Forelimb muscle (tissue), 1 donor: ENCODE data around the gene CALB2. TPM values are rescaled to one million over a fixed set of nuclear protein-coding genes. Genes with fewer than 3 reads are reported as not detected.
"Not testable (repeated sequence)": the region's sequence is repeated elsewhere in the genome, so short reads cannot be mapped to it uniquely, and the experiment has no call there.

Experiments used
- DNase-seq: peaks from one replicate; pipeline ENCODE4 v3.0.0-alpha.2; 2013; ENCODE audit warnings: low read depth
- polyA plus RNA-seq: library from polyadenylated mRNA; unstranded; fragments of 120-200 nt; gene quantifications from one replicate; pipeline ENCODE4 v1.2.1, GENCODE V29; 2013; ENCODE audit not compliant: insufficient read length

The CALB2 gene
- polyA plus RNA-seq, 1 donor, result 0.33 TPM

DNA sequence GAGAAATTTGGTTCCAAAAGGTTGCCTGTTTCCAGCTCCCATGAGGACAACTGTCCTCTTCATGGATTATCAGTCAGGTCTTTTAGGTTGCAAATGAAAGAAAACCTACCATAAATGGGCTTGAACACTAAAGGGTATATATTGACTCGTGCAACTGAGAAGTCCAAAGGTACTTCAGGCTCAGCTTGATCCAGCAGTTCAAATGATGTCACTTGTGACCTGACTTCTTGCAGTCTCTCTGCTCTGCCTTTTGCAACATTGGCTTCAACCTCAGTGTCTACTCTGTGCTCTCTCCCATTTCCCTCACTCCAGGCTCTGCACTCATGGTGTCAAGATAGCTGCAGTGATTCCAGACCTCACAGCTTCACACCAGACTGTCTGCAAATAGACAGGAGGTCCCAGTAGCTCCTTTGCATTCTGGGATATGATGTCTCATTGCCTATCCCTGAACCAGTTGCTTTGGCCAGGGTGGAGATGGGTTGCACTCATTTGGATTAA lies 5.5 kb upstream of the CALB2 start:
- no peak for DNase-seq

DNA sequence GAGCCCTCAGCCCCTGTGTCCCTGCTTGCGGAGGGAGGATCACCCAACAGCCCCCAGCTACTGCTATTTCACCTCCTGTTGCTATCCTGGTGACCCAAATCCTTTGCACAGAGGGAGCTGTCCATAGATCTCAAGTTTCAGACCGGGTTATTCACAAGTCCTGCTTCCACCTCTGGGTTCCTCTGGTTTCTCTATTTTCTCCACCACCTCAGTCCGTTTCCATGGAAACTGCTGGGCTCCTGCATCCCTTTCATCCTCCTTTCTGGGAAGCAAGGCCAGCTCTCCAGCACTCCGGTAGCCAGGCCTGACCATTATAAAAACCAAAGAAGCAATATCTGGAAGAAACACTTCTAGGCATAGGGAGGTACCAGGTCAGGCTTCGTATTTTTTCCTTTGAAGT lies 4.8 kb upstream of the CALB2 start:
- no peak for DNase-seq

DNA sequence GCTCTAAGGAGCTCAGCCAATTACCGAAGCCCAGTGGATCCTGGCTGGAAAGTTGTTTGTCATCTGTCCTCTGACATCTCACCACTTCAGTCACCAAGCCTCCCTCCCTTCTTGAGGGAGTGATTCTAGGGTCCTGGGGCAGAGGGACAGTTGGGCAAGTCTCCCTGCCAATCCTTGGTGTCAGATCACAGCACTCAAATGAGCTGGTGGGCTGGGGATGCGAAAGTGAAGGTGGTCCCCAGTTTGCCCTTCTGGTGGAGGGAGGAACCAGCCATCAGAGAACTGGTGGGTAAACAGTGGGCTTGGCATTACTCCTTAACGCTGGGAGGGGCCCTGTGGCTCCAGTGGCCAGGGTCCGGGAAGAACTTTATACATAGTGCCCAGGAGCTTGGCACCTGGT lies 4.4 kb upstream of the CALB2 start:
- no peak for DNase-seq

DNA sequence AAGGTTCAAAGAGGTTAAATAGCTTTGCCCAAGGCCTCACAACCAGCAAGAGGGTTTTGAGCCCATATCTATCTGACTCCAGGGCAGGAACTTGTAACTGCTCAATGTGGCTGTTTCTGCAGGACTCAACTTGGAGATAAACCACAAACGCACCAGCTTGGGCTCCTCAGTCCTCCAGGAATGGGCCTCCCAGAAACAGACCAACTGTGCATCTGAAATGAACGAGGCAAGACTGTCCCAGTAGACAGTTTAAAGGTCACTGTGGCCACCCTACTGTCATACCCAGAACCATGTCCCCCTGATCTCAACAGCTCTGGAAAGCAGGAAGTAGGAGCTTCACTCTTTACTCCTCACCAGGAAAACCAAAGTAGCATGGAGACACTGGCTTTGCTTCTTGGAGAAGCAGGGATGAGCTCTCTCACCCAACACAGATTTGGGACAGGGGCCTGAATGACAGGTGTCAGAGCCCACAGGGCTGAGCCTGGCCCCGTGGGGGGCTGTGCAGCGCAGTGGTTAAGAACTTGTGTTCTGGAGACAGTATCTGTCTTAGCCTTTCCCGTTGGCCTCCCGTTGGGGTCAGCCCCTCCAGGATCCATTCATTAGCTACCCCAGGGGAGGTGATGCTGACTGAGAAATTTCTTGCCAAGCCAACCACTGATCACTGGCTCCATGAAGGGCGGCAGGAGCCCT lies 2.3 kb upstream of the CALB2 start:
- DNase-seq, result no peak

DNA sequence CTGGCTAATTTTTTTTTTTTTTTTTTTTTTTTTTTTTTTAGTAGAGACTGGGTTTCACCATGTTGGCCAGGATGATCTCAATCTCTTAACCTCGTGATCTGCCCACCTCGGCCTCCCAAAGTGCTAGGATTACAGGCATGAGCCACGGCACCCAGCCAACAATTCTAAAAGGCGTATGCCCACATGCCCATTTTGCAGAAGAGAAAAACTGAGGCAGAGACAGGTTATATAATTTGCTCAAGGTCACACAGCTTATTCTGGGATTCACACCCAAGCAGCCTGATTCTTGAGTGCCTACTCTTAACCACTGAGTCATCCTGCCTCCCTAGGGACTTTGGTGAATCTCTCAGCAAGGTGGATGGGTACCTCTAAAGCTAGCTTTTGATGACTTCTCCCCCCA lies 1.6 kb upstream of the CALB2 start:
- not testable (repeated sequence) for DNase-seq

DNA sequence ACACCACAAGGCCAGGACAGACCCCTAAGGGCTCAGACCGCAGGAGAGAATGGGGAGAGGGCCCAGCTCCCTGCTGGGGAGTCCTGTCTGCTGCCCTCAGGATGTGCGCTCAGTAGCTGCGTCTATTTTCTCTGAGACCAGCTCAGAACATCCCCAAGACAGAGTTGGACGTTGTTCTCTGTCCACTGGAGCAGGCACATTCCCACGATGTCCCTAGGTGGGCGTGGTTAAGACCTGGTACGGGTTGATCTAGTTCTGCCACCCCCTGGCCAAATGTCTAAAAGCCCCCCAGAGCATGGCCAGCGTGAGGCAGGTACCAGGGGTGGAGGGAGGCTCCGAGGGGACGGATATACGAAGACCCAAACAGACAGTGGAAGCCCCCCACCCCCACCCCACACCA lies 842 bp upstream of the CALB2 start:
- DNase-seq, result no peak

DNA sequence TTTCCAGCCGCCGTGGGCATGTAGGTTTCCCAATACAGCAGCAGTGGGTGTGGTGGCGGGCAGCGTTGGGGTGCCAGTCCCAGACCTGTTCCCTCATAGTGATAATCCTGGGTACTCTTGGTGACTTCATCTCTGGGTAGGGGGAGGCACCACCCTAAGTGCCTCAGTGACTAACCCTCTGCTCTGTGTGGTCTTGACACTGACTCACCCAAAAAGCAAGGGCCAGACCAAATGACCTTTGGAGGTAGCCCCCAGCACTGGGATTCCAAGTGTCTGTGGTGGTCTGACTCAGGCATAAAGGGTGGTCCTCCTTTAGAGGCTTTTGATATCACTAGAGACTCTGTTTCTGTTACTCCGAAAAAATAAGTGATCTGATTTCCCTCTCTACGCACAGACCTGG lies 908 bp downstream of the CALB2 start:
- no peak for DNase-seq

DNA sequence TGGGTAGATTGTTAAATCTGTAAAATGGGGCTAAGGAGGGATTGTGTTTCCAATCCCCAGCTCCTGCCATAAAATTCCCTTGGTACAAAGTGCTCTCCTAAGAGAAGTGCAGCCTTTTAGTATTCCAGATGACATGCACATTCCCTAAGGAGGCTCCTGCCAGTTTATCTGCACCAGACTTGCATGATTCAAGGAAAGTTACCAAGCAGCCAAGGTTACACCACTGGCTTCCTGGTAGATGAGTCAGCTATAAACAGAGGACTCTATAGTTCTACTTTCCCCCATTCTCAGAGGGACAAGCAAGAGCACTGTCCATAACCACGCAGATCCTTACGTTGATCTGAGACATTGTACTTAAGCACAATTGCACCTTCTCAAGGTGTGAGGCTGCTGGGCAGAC lies 1.9 kb downstream of the CALB2 start:
- no peak for DNase-seq

DNA sequence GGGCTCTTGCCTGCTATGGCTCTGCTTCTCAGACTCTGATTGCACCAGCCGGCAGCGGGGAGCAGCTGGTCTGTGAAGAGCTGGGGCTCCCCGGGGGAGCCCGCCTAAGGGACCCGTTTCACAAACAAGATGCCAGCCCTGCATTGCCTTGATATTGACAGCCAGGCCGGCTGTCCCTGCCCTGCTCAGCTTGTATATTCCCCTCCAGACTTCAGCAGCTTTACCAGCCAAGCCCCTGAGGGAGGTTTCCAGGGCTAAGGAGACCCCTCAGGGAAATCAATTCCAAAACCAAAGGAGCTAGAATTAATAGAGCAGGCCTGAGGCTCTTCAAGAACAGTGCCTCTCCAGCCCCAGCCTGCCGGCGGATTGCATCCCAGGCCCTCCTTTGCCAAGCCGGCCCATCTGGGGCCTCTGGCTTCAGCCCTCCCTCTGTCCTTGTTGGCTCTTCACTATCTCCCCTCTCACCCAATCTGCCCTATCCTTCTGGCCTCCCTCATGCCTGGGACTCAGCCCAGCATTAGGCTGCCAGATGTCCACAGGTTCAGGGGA lies 5.7 kb downstream of the CALB2 start:
- DNase-seq, result no peak

DNA sequence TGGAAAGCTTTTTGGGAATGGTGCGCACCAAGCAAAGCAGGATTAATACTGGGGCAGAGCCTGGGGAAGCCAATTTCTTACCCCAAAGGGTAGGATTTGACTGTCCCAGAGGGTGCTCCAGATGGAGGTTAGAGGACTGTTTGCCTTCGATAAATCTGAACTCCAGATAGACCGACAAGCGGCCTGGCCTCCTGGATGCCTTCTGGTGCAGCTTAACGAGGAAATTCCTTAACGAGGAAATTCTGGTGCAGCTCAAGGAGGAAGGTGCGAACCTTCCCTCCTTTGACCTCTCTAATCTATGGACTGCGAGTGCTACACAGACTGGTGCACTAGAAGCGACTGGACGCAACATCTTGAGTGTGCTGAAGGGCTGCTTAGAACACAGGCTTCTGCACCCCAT lies 6.5 kb downstream of the CALB2 start:
- DNase-seq, result no peak

DNA sequence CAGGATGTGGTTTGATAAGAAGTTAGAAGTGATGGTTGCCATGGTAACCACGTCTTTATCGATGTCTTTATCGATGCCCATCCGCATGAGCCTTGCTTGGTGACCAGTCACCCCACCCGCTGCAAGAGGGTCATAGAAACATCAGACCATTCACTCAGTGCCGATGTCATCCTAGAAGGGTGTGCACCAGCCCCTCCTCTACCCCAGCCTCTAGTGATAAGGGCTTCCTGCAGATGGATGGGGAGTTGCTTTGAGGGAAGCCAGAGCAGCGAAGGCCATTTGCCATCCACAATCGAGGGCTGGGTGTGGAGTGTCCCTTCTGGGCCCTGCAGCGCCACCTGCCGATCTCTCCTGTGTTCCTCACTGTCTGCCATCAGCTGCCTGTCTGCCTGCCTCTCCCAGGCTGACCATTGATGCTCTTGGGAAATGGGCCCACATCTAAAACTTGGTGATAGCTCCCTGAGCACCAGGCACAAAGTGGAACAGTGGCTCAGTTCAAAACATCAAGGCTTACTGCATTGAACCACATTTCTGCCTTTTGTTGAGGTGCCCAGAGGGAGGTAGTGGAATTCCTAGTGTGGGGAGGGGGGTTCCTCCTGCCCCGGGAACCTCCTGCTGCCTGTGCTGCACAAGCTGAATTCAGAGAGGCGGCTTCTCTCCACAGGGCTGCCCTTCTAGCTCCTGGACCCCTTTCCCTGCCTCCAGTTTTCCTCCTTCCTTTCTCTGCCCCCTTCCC lies 8.9 kb downstream of the CALB2 start:
- DNase-seq, result no peak

DNA sequence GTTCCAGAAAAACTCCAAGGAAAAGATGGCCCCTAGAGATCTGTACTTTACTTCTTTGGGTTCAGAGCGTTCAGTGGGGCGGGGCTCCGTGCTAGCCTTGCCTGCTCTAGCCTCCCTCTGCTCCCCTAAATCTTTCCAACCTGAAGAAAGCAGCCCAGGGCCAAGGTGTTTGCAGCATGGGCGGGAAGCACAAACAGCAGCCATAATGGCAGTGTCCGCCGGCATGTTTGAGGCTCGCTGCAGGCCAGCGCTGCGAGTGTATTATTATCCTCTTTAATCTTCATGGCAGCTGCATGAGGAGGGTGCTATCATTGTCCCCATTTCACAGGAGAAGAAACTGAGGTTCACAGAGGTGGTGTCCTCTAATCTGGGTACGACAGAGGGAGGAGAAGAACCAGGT lies 10.4 kb downstream of the CALB2 start:
- DNase-seq, result no peak

DNA sequence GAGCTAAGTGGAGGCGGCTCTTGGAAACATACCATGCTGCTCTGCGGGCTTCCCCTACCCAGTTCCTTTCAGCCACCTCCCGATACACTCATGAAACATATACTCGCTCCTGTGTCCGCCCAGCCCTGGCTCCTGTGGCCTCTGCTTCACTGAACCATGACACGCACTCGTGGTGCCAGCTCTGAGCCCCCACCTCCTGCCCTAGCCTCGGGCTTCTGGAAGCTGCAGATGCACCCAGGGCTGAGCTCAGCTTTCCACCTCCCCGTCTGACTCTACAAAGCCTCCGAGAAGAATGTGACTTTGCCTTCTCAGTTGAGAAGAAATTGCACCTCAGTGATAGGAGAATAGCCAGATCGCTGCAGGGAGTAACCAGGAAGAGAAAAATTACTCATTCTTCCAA lies 11.0 kb downstream of the CALB2 start:
- no peak for DNase-seq

DNA sequence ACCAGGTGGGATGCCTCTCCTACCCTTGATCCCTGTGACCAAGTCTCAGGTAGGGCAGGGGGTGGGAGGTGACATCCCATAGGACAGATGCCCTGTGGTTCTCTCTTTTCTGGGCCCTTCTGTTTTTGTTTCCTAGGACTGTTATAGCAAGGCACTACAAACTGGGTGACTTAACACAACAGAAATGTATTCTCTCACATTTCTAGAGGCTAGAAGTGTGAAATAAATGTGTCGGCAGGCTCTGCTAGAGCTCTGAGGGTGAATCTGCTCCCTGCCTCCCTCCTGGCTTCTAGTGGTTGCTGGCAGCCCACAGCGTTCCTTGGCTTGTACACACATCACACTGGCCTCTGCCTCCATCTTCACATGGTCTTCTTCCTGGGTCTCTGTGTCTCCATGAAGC lies 12.7 kb downstream of the CALB2 start:
- DNase-seq, result no peak

DNA sequence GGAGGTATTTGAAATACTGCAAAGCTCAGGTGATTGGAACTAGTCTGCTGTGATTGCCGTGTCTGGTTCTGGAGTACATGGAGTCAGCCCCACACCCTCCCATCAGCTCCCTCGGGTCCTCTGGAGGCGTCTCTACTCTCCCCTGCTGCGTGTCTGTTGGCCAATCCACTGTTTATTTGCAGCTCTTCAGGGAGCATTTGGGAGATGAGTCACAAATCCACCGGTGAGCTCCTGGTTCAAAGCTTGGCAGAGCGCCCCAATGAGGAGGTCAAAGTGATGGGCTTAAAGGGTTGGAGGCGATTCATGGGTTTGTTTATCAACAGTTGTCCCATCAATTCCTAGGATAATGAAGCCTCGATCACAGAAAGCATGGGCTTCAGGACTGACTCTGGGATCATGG lies 14.6 kb downstream of the CALB2 start:
- no peak for DNase-seq

DNA sequence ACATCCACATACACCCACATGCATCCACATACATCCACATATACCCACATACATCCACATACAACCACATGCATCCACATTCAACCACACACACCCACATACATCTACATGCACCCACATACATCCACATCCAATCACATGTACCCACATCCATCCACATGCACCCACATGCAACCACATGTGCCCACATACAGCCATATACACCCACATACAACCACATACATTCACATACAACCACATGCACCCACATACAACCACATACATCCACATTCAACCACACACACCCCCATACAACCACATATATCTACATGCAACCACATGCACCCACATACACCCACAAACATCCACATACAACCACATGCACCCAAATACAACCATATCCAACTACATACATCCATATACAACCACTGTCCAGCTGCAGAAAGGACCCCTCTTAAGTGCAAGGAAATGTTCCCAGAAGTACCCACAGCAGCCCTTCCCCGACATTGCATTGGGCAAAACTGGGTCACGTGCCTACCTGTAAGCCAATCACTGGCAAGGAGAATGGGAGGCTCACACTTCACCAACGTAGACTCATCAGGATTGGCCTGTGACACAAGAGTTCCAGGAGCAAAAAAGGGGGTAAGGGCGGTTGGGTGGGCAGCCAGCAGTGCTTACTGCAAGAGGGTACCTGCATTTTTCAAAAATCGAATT lies 18.1 kb downstream of the CALB2 start:
- DNase-seq, result no peak

DNA sequence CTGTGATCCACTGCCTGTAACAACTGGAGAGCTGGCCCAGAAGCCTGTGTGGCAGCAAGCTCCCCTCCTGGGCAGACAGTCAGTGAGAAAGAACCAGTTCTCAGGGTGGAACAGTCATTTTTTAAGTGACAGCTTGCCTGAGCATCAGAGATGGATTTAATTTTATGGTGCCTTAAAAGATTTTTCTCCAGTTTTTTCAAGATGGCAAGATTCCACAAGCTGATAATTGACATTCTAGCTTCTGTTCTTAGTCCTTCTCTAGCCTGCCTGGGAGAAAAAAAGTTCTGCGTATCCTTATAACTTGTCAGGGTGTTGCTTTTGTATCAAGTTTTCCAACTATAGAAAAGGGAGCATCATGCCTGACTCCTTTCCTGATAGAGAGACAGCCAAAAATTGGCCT lies 21.2 kb downstream of the CALB2 start:
- DNase-seq, result no peak

DNA sequence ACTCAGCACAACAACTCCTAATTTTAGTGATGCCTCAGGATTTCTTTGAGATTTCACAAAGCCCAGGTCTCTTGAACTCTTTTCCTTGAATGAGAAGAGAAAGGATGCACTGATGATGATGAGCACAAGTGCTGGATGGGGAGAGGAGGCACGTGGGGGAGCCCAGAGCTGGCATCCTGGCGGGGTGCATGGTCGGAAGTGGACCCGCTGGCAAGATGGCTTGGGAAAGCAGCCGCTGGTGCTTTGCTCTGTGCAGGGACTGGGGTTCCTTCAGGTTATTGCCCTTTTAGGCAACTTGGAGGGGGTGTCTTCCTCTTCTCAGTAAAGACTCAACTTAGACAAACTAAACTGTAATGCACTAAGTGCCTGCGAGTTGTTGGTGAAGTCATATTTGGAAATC lies 22.3 kb downstream of the CALB2 start:
- no peak for DNase-seq

DNA sequence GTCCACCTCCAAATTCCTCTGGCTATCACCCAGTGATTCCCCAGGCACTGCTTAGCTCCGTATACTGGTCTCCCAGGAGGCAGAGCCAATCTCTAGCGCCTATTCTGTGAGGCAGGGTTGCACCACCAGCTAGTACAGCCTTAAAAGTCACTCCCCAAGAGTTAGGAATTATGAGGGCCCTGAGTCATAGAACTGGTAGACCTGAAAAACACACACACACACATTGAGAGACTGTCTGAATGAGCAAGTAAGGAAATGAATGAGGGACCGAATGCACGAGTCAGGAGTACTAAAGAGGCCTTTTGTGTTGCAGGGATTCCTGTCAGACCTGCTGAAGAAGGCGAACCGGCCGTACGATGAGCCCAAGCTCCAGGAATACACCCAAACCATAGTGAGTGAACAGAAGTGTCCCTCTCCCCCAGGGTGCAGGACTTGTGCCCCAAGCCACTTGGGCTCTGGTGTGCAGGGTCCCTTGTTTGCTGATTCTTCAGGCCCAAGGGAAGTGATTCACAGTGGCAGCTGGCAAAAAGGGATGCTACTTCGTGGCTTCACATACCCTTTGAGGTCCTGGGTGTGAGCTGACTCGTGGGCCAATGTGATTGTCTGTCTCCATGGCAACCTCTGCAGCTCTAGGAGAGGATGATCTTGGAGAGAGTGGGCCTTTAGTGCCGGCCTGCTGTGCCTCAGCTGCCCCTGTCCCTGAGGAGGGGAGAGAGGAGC lies 24.7 kb downstream of the CALB2 start:
- no peak for DNase-seq

DNA sequence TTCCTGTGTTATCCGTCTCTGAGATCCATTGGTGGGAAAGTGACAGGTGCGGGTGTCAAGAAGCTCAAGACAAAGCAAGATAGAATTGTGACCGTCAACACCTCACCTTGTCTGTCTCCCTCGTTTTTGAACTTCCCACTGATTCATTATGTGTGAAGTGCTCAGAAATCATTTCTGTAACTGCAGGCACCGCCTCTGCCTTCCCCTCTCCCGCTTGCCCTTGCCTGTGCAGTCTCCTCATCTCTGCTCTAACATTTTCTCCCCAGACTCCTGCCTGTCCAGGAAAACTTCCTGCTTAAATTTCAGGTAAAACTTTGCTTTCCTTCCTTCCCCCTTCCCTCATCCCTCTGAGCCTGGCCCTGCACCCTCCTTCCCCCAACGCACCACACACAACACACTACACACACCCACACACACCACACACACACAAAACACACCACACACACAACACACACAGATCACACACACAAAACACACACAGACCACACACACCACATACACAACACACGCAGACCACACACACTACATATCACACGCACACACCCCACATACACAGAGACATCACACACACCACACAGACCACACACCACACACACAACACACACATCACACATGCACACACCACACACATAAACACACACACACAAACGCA lies 25.7 kb downstream of the CALB2 start:
- DNase-seq, result no peak
